HuH-7 (cell line): ENCODE results near the gene REN.

Experiments used
- DNase-seq: peaks from one replicate; pipeline ENCODE4 v3.0.0; 2011; ENCODE audit warnings: low spot score

Gene REN

GRCh38 chr1:204166219-204166618 lies at the start of gene REN:
Gene REN (minus strand): TSS chr1:204166337. CDS start chr1:204166293, 44 bp downstream.
- no peak for DNase-seq

- DNase-seq, result peak; percentile 80
Observed at GRCh38 chr1:204213668-204214662, 47.8 kb upstream of the REN start, which contains the start of gene GOLT1A. Gene GOLT1A (minus strand): TSS chr1:204213988. CDS start chr1:204213906, 82 bp downstream.

- no peak for DNase-seq
Observed at GRCh38 chr1:204212715-204213114, 46.6 kb upstream of the REN start.

GRCh38 chr1:204211046-204211445 lies 44.9 kb upstream of the REN start:
- no peak for DNase-seq

- DNase-seq, result peak; percentile 87
Observed at GRCh38 chr1:204207136-204207616, 41.0 kb upstream of the REN start.

- DNase-seq, result no peak
Observed at GRCh38 chr1:204206121-204206520, 40.0 kb upstream of the REN start.

- DNase-seq, result no peak
Observed at GRCh38 chr1:204205486-204205885, 39.3 kb upstream of the REN start.

- DNase-seq, result no peak
Observed at GRCh38 chr1:204204944-204205343, 38.8 kb upstream of the REN start.

- no peak for DNase-seq
Observed at GRCh38 chr1:204203206-204203767, 37.1 kb upstream of the REN start.

- DNase-seq, result no peak
Observed at GRCh38 chr1:204202481-204202880, 36.3 kb upstream of the REN start.

GRCh38 chr1:204201348-204202040 lies 35.4 kb upstream of the REN start:
- no peak for DNase-seq

GRCh38 chr1:204199579-204199978 lies 33.4 kb upstream of the REN start:
- no peak for DNase-seq

GRCh38 chr1:204198348-204199340 lies 32.5 kb upstream of the REN start:
- DNase-seq, result no peak

- DNase-seq, result no peak
Observed at GRCh38 chr1:204197068-204197467, 30.9 kb upstream of the REN start.

- no peak for DNase-seq
Observed at GRCh38 chr1:204196068-204196795, 30.1 kb upstream of the REN start, which contains the start of gene KISS1. Gene KISS1 (minus strand): TSS chr1:204196491. CDS start chr1:204192876, 3,615 bp downstream.

- no peak for DNase-seq
Observed at GRCh38 chr1:204194771-204195170, 28.6 kb upstream of the REN start.

GRCh38 chr1:204194080-204194479 lies 27.9 kb upstream of the REN start:
- DNase-seq, result no peak

- DNase-seq, result no peak
Observed at GRCh38 chr1:204192589-204193352, 26.6 kb upstream of the REN start.

GRCh38 chr1:204192046-204192445 lies 25.9 kb upstream of the REN start:
- no peak for DNase-seq

GRCh38 chr1:204191456-204191855 lies 25.3 kb upstream of the REN start:
- DNase-seq, result no peak
